Ishikawa (cell line): Measurements from ENCODE around the gene NRAS.

Experiments
- CEBPB ChIP-seq: IDR thresholded peaks from 2 replicates; pipeline ENCODE4 v1.6.1; 2012
- CREB1 ChIP-seq: IDR thresholded peaks from 2 replicates; pipeline ENCODE4 v1.6.1; 2012; ENCODE audit warnings: low read depth
- EGR1 ChIP-seq: IDR thresholded peaks from 2 replicates; pipeline ENCODE4 v1.6.1; 2012
- EP300 ChIP-seq: IDR thresholded peaks from 2 replicates; pipeline ENCODE4 v1.6.1; 2012; ENCODE audit warnings: borderline replicate concordance
- FOXM1 ChIP-seq: IDR thresholded peaks from 2 replicates; pipeline ENCODE4 v1.6.1; 2012; ENCODE audit warnings: low read depth, borderline replicate concordance
- MAX ChIP-seq: IDR thresholded peaks from 2 replicates; pipeline ENCODE4 v1.6.1; 2012
- NFIC ChIP-seq: IDR thresholded peaks from 2 replicates; pipeline ENCODE4 v1.6.1; 2012
- RAD21 ChIP-seq: IDR thresholded peaks from 2 replicates; pipeline ENCODE4 v1.6.1; 2012; ENCODE audit warnings: low read depth
- TAF1 ChIP-seq: IDR thresholded peaks from 2 replicates; pipeline ENCODE4 v1.6.1; 2012; ENCODE audit warnings: low read depth, mild to moderate bottlenecking
- TCF12 ChIP-seq: IDR thresholded peaks from 2 replicates; pipeline ENCODE4 v1.6.1; 2012; ENCODE audit warnings: low read depth
- TEAD4 ChIP-seq: IDR thresholded peaks from 2 replicates; pipeline ENCODE4 v1.6.1; 2012
- USF1 ChIP-seq: IDR thresholded peaks from 2 replicates; pipeline ENCODE4 v1.6.1; 2012
- YY1 ChIP-seq: IDR thresholded peaks from 2 replicates; pipeline ENCODE4 v1.6.1; 2012; ENCODE audit warnings: low read depth
- ZBTB7A ChIP-seq: IDR thresholded peaks from 2 replicates; pipeline ENCODE4 v1.6.1; 2012; ENCODE audit warnings: low read depth
- TF ChIP-seq, protein P1 (sequence below): IDR thresholded peaks from 2 replicates; pipeline ENCODE4 v1.6.1; 2012; ENCODE audit warnings: low read depth, mild to moderate bottlenecking

Gene NRAS

GRCh38 chr1:114750780-114751179 lies 34.2 kb upstream of the NRAS start:
- TF ChIP-seq TCF12 (no peak), USF1 (no peak), FOXM1 (no peak)
- TF ChIP-seq, protein P1, sequence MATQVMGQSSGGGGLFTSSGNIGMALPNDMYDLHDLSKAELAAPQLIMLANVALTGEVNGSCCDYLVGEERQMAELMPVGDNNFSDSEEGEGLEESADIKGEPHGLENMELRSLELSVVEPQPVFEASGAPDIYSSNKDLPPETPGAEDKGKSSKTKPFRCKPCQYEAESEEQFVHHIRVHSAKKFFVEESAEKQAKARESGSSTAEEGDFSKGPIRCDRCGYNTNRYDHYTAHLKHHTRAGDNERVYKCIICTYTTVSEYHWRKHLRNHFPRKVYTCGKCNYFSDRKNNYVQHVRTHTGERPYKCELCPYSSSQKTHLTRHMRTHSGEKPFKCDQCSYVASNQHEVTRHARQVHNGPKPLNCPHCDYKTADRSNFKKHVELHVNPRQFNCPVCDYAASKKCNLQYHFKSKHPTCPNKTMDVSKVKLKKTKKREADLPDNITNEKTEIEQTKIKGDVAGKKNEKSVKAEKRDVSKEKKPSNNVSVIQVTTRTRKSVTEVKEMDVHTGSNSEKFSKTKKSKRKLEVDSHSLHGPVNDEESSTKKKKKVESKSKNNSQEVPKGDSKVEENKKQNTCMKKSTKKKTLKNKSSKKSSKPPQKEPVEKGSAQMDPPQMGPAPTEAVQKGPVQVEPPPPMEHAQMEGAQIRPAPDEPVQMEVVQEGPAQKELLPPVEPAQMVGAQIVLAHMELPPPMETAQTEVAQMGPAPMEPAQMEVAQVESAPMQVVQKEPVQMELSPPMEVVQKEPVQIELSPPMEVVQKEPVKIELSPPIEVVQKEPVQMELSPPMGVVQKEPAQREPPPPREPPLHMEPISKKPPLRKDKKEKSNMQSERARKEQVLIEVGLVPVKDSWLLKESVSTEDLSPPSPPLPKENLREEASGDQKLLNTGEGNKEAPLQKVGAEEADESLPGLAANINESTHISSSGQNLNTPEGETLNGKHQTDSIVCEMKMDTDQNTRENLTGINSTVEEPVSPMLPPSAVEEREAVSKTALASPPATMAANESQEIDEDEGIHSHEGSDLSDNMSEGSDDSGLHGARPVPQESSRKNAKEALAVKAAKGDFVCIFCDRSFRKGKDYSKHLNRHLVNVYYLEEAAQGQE, result no peak

GRCh38 chr1:114749835-114750234 lies 33.3 kb upstream of the NRAS start:
- TF ChIP-seq TCF12 (no peak), YY1 (no peak), TAF1 (no peak), USF1 (no peak), CREB1 (no peak), EP300 (no peak), ZBTB7A (no peak), EGR1 (no peak), CEBPB (no peak), RAD21 (no peak), MAX (no peak)

- TF ChIP-seq TEAD4, result no peak
- TF ChIP-seq, protein P1, result no peak
- no peak for TF ChIP-seq EP300
- TF ChIP-seq TCF12, result no peak
- TF ChIP-seq EGR1, result no peak
- no peak for TF ChIP-seq USF1
- TF ChIP-seq RAD21, result no peak
- no peak for TF ChIP-seq NFIC
- no peak for TF ChIP-seq MAX
- TF ChIP-seq FOXM1, result no peak
- no peak for TF ChIP-seq TAF1
- no peak for TF ChIP-seq CEBPB
- TF ChIP-seq YY1, result no peak
Observed at GRCh38 chr1:114746450-114747121, 30.0 kb upstream of the NRAS start.

DNA sequence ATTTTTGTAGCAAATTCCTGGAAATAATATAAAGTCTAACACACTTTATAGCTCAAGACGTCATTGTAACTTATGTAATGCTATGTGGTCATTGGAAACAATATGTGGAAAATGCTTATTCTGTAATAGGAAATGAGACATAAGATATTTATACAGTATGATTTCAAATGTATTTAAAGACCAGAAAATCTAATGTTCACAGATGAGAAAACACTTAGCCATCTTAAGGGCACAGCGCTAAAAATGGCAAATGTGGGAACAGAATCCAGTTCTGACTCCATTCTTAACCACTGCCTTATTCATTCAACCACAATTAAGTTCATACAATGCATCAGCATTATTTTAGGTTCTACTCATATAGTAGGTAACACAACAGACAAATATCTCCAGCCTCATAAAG lies 28.7 kb upstream of the NRAS start:
- TF ChIP-seq MAX, result no peak
- TF ChIP-seq YY1, result no peak
- no peak for TF ChIP-seq ZBTB7A
- TF ChIP-seq USF1, result no peak
- TF ChIP-seq TEAD4, result no peak
- no peak for TF ChIP-seq TCF12
- TF ChIP-seq NFIC, result no peak
- no peak for TF ChIP-seq EP300
- TF ChIP-seq FOXM1, result no peak
- no peak for TF ChIP-seq CEBPB
- no peak for TF ChIP-seq EGR1
- TF ChIP-seq TAF1, result no peak
- TF ChIP-seq CREB1, result no peak
- TF ChIP-seq, protein P1, result no peak
- no peak for TF ChIP-seq RAD21
